Measurements from ENCODE around the gene SERPINB3.
"Not testable (repeated sequence)": the region's sequence is repeated elsewhere in the genome, so short reads cannot be mapped to it uniquely, and the experiment has no call there.

SERPINB3 gene

DNA sequence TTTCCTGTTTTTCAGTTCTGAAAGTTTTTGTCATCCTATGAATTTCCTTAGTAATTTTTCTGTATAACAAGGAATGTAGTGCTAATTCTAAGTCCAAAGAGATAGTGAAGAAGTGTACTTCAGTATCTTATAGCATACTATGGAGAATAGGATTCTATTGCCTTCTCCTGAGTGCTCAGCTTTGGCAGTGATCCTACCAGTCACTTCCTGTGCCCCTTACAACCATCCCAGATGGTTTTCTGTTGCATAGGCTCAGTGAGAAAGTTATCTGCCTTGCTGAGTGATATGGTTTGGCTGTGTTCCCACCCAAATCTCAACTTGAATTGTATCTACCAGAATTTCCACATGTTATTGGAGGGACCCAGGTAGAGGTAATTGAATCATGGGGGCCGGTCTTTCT, 17.0 kb downstream of the SERPINB3 start:
- not testable (repeated sequence) for DNase-seq

DNA sequence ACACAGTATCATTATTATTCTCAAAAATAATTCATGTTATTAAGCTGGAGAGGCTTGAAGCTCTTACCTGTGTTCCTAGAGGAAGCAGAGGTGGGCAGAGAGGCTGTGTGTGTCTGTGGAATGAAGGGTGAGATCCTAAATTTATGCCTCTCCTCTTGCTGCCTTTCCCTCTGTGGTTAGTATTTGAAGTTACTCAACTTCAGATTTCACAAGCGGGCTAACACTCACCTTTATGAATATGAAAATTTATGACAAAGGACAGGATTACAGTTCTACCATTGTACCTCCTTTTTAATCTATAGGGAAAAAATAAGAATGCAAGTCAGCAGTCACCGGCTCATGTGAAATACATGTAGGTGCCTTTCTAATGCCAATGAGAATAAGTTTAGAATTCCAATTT, 17.6 kb downstream of the SERPINB3 start, which contains the start of gene SERPINB4:
TSS of gene SERPINB4 (minus strand) at position 115 of the 400 bp plus-strand sequence. CDS start 679 bp downstream, outside the sequence.
- DNase-seq = not testable (repeated sequence)

DNA sequence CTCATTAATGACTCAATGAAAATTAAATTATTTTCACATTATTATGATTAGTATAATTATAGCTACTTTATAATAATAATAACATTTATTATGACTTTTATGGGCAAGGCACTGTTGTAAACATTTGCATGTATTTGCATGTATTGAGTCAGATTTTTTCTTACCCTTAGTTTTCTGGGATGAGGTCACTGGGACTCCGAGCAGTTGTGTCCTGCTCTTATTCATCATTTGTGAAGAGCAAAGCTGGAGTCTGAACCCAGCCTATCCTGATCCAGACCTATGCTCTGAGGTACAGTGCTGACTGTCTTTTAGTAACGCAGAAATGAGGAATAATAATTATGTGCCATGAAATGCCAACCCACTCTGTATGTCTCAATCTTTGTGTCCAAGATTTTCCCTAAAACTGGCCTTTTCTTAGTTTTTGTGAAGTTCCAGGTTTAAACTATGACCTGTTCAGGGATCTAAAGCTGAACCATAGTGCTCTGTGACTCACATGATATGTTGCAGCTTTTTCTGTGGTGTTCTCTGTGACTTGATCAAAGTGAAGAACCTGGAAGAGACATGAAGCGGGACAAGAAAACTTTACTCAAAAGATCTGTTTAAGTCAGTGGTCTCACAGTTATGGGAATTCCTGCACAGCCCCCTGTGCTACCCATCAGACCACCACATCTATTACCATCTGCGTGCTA, 18.9 kb downstream of the SERPINB3 start:
- not testable (repeated sequence) for DNase-seq

- not testable (repeated sequence) for DNase-seq
Observed at GRCh38 chr18:63641157-63641680, 20.5 kb downstream of the SERPINB3 start.

DNA sequence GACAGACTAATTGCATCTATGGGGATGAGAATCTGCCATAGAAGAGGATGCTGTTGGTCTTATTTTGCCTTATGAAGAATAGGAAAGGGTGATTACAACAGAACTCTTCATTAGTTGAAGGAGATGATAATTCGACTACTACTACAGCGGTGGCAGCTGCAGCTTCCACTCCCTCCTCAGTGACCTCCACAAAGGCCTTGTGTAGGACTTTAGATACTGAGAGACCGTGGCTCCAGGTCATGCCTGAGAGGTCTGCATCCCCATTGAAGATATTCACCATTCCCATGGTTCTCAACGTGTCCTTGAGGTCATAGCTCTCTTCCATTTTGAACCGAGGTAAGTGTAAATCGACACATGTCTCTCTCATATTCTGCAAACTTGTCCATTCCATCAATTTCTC, 24.0 kb downstream of the SERPINB3 start:
- DNase-seq = no peak

- no peak for DNase-seq
Observed at GRCh38 chr18:63627819-63628218, 33.9 kb downstream of the SERPINB3 start.

- no peak for DNase-seq
Observed at GRCh38 chr18:63626431-63626830, 35.3 kb downstream of the SERPINB3 start.

- no peak for DNase-seq
Observed at GRCh38 chr18:63624863-63625262, 36.8 kb downstream of the SERPINB3 start.

DNA sequence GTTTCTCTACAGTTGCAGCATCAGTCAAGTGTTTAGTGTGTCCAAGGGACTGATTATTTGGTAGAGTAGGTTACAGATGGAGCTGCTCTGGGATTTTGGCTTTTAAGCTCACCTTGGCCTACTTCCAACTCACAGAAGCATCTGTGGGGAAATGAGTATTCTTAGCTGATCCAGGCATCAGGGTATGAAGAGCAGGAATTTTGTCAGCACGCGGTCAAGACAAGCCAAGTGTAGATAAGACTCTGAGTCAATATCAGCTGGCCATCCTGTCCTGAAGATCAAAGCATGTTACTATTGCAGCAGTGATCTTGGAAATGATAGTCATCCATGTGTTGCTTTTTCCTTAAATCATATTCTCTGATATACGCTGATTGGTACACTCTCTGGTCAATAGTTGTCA, 42.0 kb downstream of the SERPINB3 start:
- DNase-seq = no peak

DNA sequence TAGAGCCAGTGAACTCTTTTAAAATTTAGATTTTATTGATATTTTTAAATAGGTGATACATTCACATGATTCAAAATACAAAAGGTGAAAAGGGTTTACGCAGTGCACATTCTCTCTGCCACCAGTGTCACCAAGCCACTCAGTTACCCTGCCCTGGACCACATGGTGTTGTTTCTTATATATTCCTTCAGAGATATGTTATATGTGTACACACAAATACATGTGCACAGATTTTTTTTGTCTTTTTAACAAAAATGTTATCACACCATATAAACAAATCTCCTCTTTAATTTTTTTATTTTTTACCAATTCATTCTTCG, 43.8 kb downstream of the SERPINB3 start:
- DNase-seq = no peak

DNA sequence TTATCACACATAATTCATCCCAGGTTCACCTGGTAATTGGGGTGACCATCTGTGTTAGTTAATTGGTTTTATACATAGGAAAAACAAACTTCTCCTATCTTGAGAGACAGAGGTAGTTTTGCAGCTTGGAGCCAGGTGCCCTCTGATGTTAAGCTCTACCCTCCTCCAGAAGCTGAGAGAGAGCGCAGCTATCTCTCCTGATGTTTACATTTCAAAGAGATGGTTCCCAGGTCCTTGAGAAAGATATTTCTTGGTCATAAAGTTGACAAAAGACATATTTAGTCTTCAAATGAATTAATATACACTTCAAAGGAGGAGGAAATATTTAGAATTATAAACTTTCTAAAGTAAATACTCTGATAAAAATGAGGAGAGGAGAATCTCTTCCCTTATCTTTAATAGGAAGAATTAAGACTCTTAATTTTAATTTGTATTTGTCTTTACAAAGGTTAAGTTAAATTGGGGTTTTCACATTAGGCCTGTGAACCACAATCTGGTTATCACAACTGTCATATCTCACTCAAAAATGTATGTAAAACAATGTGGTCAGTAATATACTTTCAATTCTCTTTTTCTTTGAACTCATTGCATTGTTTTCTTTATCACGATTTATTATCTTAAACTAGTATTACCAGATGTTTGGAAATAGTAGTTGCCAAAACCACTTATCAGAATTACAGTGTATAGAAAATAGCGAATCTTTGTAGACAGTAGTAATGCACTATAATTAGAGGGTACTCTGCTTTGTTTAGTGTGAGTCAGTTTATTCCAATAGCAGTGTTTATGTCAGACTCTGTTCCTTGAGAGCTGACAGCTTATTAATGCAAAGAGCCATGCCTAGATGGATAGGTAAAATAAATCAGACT, 44.4 kb downstream of the SERPINB3 start:
- no peak for DNase-seq

DNA sequence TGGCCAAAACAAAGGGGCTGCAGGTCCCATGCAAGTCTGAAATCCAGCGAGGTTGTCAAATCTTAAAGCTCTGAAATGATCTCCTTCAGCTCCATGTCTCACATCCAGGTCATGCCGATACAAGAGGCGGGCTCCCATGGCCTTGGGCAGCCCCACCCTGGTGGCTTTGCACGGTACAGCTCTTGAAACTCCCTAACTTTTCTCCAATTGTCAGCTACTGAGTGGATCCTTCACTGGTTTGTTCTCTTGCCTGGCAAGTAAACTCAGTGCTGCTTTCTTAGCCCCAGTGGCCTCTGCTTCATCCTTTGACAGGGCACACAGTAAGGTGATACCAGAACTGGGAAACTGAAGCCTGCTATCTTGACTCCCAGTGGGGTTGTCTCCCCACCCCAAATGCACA, 48.3 kb downstream of the SERPINB3 start:
- no peak for DNase-seq

DNA sequence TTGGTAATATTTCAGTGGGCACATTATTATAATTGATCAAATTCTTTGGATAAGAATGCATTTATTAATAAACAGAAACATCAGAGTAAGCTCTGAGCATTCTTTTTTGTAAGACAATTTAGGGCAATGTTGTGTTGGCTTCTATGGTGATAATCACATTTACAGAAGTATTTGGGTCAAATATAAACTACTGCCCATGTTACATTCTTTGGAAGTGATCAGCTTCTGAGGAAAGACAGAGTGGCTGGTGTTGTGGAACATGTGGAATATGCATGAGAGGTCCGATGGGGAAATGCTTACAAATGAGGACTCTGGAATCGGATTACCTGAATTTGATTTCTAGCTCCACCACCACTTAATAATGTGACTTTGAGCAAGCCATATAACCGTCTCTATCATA, 55.2 kb downstream of the SERPINB3 start:
- no peak for DNase-seq
